Measurements from ENCODE around the gene VSTM5. TPM values are rescaled to one million over a fixed set of nuclear protein-coding genes. Genes with fewer than 3 reads are reported as not detected.

Gene VSTM5
- total RNA-seq, 4 donors from 2014 or later, result 0.49 to 2.5 TPM; not detected in 2

GRCh38 chr11:93831343-93832127 is 18.9 kb downstream of the VSTM5 start:
- TF ChIP-seq, protein P1, sequence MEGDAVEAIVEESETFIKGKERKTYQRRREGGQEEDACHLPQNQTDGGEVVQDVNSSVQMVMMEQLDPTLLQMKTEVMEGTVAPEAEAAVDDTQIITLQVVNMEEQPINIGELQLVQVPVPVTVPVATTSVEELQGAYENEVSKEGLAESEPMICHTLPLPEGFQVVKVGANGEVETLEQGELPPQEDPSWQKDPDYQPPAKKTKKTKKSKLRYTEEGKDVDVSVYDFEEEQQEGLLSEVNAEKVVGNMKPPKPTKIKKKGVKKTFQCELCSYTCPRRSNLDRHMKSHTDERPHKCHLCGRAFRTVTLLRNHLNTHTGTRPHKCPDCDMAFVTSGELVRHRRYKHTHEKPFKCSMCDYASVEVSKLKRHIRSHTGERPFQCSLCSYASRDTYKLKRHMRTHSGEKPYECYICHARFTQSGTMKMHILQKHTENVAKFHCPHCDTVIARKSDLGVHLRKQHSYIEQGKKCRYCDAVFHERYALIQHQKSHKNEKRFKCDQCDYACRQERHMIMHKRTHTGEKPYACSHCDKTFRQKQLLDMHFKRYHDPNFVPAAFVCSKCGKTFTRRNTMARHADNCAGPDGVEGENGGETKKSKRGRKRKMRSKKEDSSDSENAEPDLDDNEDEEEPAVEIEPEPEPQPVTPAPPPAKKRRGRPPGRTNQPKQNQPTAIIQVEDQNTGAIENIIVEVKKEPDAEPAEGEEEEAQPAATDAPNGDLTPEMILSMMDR (IDR thresholded peaks at IDR 0.05), result no peak
- TF ChIP-seq POLR2A (IDR thresholded peaks at IDR 0.05), result no peak
- H3K4me3 ChIP-seq, result no peak overlapping the region
- no peaks in the 10 kb centered on the region for H3K4me1 ChIP-seq
- no peaks in the 10 kb centered on the region for H3K27me3 ChIP-seq
- intact Hi-C loops (cut with DNase I; ENCODE audit: low total_unique reads), result no loop called here
- no peaks in the 10 kb centered on the region for H3K36me3 ChIP-seq
- H3K9me3 ChIP-seq, result no peaks in the 10 kb centered on the region
- no peak for DNase-seq
- no peak overlapping the region for H3K27ac ChIP-seq

DNA sequence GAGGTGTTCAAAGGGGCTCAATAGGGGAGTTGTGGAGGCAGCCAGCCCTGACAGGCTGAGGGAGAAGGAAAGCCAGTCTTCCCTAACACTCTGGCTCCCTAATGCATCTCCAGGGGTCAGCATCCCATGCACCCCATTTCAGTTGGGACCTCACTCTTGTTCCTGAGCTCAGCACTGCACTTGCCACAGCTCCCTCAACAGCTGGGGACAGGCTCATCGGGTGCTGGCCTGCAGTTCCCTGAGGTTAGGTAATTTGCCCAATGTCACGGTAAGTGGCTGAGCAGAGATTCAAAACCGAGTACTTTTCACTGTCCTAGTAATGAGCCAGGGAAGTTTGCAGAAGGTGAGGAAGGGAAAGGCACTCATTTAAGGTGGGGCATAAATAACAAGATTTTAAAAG is 20.8 kb downstream of the VSTM5 start:
- no peak for TF ChIP-seq POLR2A (IDR thresholded peaks at IDR 0.05)
- TF ChIP-seq, protein P1 (IDR thresholded peaks at IDR 0.05), result no peak
- Histone ChIP-seq H3K4me3 (no peak overlapping the region), H3K36me3 (no peaks in the 10 kb centered on the region), H3K9me3 (no peaks in the 10 kb centered on the region), H3K27me3 (no peaks in the 10 kb centered on the region), H3K4me1 (no peaks in the 10 kb centered on the region), H3K27ac (no peak overlapping the region)
- no peak for DNase-seq
- intact Hi-C loops (cut with DNase I; ENCODE audit: low total_unique reads), result no loop called here

- Histone ChIP-seq H3K27ac (no peak overlapping the region), H3K9me3 (no peaks in the 10 kb centered on the region), H3K27me3 (no peaks in the 10 kb centered on the region), H3K4me1 (no peaks in the 10 kb centered on the region), H3K36me3 (no peaks in the 10 kb centered on the region), H3K4me3 (no peak overlapping the region)
- no peak for TF ChIP-seq POLR2A (IDR thresholded peaks at IDR 0.05)
- TF ChIP-seq, protein P1 (IDR thresholded peaks at IDR 0.05), result no peak
- intact Hi-C loops (cut with DNase I; ENCODE audit: low total_unique reads), result no loop called here
- DNase-seq, result no peak
These were observed 23.1 kb downstream of the VSTM5 start for GRCh38 chr11:93827363-93827762.

DNA sequence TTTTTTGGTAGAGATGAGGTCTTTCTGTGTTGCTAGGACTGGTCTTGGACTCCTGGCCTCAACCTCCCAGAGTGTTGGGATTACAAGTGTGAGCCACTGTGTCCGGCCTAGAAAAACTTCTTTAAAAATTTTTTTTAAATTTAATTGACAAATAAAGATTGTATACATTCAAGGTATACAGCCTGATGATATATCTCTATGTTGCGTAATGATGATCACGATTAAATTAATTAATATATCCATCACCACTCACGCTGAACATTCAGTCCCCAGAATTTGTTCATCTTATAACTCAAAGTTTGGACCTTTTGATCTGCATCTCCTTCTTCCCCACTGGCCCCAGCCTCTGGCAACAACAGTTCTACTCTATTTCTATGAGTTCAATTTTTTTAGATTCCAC is 27.2 kb downstream of the VSTM5 start:
- intact Hi-C loops (cut with DNase I; ENCODE audit: low total_unique reads), result no loop called here
- no peaks in the 10 kb centered on the region for H3K4me1 ChIP-seq
- DNase-seq, result no peak
- H3K27ac ChIP-seq, result no peak overlapping the region
- H3K4me3 ChIP-seq, result no peak overlapping the region
- H3K9me3 ChIP-seq, result no peaks in the 10 kb centered on the region
- H3K27me3 ChIP-seq, result no peaks in the 10 kb centered on the region
- TF ChIP-seq POLR2A (IDR thresholded peaks at IDR 0.05), result no peak
- TF ChIP-seq, protein P1 (IDR thresholded peaks at IDR 0.05), result no peak
- H3K36me3 ChIP-seq, result no peaks in the 10 kb centered on the region

DNA sequence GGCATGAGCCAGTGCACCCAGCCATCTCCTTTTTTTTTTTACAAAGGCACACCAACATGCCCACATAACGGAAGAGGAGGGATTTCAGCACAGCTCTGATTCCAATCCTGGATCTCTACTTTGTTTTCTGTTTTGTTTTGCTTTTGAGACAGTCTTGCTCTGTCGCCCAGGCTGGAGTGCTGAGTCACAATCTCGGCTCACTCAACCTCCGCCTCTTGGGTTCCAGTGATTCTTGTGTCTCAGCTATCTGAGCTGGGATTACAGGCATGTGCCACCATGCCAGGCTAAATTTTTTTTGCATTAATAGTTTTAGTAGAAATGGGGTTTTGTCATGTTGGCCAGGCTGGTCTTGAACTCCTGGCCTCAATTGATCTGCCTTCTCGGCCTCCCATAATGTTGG is 28.1 kb downstream of the VSTM5 start:
- intact Hi-C loops (cut with DNase I; ENCODE audit: low total_unique reads), result no loop called here
- Histone ChIP-seq H3K4me1 (no peaks in the 10 kb centered on the region), H3K9me3 (no peaks in the 10 kb centered on the region), H3K36me3 (no peaks in the 10 kb centered on the region), H3K4me3 (no peak overlapping the region), H3K27ac (no peak overlapping the region), H3K27me3 (no peaks in the 10 kb centered on the region)
- DNase-seq, result no peak
- TF ChIP-seq POLR2A (IDR thresholded peaks at IDR 0.05), result no peak
- TF ChIP-seq, protein P1 (IDR thresholded peaks at IDR 0.05), result no peak

All from uterus (tissue), 4 donors.